WI38 (cell line): ENCODE measurements around the gene PCCA.
"Not testable (repeated sequence)": the region's sequence is repeated elsewhere in the genome, so short reads cannot be mapped to it uniquely, and the experiment has no call there.

Experiments
- H3K4me3 ChIP-seq: 2 replicates; pipeline ENCODE4 v1.5.1; 2011; ENCODE audit warnings: low read depth, mild to moderate bottlenecking, control low read depth, low read length
- TF ChIP-seq, protein P1 (sequence below): IDR thresholded peaks from 2 replicates; pipeline ENCODE4 v1.5.1; 2012; ENCODE audit warnings: low read depth, mild to moderate bottlenecking, control low read depth, low read length

PCCA gene

GRCh38 chr13:100523411-100523810 is 434.5 kb downstream of the PCCA start:
- TF ChIP-seq, protein P1, sequence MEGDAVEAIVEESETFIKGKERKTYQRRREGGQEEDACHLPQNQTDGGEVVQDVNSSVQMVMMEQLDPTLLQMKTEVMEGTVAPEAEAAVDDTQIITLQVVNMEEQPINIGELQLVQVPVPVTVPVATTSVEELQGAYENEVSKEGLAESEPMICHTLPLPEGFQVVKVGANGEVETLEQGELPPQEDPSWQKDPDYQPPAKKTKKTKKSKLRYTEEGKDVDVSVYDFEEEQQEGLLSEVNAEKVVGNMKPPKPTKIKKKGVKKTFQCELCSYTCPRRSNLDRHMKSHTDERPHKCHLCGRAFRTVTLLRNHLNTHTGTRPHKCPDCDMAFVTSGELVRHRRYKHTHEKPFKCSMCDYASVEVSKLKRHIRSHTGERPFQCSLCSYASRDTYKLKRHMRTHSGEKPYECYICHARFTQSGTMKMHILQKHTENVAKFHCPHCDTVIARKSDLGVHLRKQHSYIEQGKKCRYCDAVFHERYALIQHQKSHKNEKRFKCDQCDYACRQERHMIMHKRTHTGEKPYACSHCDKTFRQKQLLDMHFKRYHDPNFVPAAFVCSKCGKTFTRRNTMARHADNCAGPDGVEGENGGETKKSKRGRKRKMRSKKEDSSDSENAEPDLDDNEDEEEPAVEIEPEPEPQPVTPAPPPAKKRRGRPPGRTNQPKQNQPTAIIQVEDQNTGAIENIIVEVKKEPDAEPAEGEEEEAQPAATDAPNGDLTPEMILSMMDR = no peak
- no peak overlapping the region for H3K4me3 ChIP-seq

- TF ChIP-seq, protein P1 = no peak
- H3K4me3 ChIP-seq = no peak overlapping the region
These were observed 435.1 kb downstream of the PCCA start for GRCh38 chr13:100523981-100524386.

DNA sequence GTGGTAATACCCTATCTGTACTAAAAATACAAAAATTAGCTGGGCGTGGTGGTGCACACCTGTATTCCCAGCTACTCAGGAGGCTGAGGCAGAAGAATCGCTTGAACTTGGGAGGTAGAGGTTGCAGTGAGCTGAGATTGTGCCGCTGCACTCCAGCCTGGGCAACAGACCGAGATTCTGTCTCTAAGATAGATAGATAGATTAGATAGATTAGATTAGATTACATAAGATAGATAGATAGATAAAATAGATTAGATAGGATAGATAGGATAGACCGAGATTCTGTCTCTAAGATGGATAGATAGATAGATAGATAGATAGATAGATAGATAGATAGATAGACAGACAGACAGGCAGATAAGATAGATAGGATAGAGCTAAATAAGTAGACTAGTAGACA is 435.8 kb downstream of the PCCA start:
- H3K4me3 ChIP-seq = not testable (repeated sequence)

DNA sequence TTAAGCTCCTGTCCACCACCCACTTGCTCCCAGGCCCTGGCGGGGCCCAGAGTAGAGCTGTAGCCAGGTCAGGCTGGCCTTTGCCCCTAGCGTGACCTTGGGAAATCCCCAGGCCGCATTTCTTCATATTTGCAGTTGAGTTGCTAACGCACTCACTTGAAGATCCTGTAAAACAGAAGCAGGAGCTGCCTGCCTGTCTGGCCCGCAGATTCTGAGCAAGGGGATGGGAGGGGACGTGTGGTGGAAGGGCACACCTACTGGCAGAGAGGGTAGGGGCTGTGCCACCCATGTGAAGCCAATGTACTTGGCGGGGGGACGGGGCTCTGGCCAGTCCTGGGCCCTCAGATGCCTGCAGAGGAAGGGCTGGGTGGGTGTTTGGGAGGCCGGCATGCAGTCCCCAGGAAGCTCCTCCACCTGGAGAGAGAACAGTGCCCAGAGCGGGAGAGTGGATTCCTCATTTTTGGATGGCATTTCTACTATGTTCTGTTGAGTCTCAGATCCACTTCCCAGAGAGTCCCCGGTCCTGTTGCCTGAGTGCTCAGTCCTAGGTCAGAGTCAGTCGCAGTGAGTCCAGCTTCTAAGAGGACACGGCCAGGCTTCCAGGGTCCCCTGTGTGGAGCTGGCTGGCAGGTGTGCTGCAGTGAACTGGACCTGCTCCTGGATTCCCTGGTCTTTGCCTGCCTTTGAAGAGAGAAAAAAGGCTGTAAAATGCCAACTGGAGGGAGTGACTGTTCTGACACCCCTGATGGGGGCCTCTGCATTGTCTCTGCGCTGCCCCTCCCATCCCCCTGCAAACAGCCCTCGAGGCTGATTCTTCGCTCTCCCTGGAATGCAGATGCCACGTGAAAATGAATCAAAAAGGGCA is 436.8 kb downstream of the PCCA start:
- H3K4me3 ChIP-seq = no peak overlapping the region
- TF ChIP-seq, protein P1 = no peak

- TF ChIP-seq, protein P1 = no peak
- no peak overlapping the region for H3K4me3 ChIP-seq
These were observed 437.6 kb downstream of the PCCA start for GRCh38 chr13:100526318-100527000.

DNA sequence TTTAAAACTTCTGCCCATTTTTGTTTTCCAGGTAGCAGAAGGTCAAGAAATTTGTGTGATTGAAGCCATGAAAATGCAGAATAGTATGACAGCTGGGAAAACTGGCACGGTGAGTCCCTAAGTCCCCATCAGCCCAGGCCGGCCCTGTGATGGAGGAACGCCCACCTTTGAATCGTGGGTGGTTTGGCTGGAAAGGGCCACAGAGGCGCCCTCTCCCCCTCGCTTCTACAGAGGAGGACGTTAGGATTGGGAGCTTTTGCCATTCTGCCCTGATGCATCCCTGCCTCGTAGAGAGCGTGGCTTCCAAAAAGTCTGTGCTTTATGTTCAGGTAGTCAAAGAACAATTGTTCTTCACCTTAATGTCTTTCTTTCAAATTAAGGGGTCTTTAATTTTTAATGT is 438.8 kb downstream of the PCCA start:
- H3K4me3 ChIP-seq = no peak overlapping the region
- TF ChIP-seq, protein P1 = no peak

GRCh38 chr13:100528353-100528752 is 439.5 kb downstream of the PCCA start:
- no peak overlapping the region for H3K4me3 ChIP-seq
- TF ChIP-seq, protein P1 = no peak
